Left ventricle myocardium superior (tissue), 1 donor: ENCODE results near the gene PRR20A. TPM values are rescaled to one million over a fixed set of nuclear protein-coding genes. Genes with fewer than 3 reads are reported as not detected.
A peak's percentile ranks its signal among the peaks of the same experiment; 100 is the strongest.
"Not testable (repeated sequence)": the region's sequence is repeated elsewhere in the genome, so short reads cannot be mapped to it uniquely, and the experiment has no call there.

Source experiments
- ATAC-seq: fragments of 200-7000 bp; cut with Tn5 transposase; one replicate; pipeline ENCODE4 v1.9.1; 2020; ENCODE audit warnings: mild to moderate bottlenecking, moderate library complexity
- DNase-seq: peaks from one replicate; pipeline ENCODE4 v3.0.0-alpha.2; 2020
- intact Hi-C: fragments of 100-400 bp; cut with micrococcal nuclease; formaldehyde crosslinking; loops from one replicate; pipeline ENCODE4 v1.11.0; 2022
- long read RNA-seq: library from polyadenylated mRNA; unstranded; transcript quantifications from one replicate; pipeline ENCODE4 v2.0.0, GENCODE V29; 2021
- total RNA-seq: library from RNA; stranded (reverse); fragmentation: NEBNext Ultra II Directional; extraction: Animal tissue kit (Norgen Biotek cat#: 25700); gene quantifications from one replicate; pipeline ENCODE4 v1.2.1, GENCODE V29; 2021
- donor health status: DM: no; HTN: yes; CAD: no; lungs with severe emphysema.

The PRR20A gene
- total RNA-seq = not detected
- long read RNA-seq = 0 reads

DNA sequence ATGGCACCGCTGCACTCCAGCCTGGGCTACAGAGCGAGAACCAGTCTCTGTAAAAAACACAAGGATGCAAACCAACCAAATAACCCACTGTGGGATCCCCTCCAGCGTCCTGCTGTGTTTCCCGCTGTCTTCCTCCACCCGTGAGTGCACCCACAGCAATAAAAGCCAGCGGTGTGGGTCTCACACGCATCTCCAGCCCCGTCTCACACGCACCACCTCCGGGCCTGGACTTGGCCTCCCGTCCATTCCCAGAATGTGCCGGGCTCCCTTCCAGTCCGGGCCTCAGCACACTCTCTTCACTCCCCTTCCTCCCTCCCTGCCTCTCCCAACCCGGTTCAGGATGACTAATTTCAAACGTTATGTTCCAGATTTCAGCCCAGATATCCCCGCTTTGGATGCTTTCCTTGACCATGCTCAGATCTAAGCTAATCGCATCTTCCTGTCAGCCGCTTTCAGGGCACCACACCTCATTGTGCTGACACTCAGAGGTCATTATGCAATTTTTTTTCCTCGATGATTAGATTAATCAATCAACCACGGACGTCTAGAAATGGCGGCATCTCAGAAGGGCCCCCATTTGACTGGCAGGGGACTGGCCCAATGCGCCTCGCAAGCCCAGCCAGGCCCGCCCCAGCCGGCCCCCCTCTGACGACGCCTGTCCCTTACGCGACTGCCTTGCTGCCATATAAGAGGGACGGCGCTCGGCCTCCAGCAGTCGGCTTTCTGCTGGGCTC lies at the start of gene PRR20A:
Gene PRR20A, plus strand, starts transcription at position 684 of the 734 bp plus-strand sequence. CDS start 387 bp downstream, outside the sequence.
- ATAC-seq, intact Hi-C loops, DNase-seq: not testable (repeated sequence)

DNA sequence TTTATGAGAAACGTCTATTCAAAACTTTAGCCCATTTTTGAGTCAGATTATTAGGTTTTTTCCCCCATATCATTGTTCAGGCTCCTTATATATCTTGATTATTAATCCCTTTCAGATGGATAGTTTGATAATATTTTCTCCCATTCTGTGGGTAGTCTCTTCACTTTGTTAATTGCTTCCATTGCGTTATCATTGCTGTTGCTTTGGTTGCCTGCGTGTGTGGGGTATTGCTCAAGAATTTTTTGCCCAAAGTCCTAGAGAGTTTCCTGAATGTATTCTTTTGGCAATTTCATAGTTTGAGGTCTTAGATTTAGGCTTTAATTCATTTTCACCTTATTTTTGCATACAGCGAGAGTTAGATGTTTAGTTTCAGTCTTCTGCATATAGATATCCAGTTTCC lies 25.8 kb upstream of the PRR20A start:
- intact Hi-C loops = no loop called here
- ATAC-seq = no peak

GRCh38 chr13:57123681-57124080 lies 17.0 kb upstream of the PRR20A start:
- ATAC-seq = peak; percentile 100
- DNase-seq = peak; percentile 56
- intact Hi-C loops = no loop called here

More for the DNA sequence above, 25.8 kb upstream of the PRR20A start:
- no peak for DNase-seq

GRCh38 chr13:57128909-57129308 lies 11.8 kb upstream of the PRR20A start:
- intact Hi-C loops = no loop called here
- ATAC-seq (no peak), DNase-seq (no peak)

- intact Hi-C loops = no loop called here
- ATAC-seq = no peak
- no peak for DNase-seq
Measured at GRCh38 chr13:57136093-57136492, 4.6 kb upstream of the PRR20A start.

DNA sequence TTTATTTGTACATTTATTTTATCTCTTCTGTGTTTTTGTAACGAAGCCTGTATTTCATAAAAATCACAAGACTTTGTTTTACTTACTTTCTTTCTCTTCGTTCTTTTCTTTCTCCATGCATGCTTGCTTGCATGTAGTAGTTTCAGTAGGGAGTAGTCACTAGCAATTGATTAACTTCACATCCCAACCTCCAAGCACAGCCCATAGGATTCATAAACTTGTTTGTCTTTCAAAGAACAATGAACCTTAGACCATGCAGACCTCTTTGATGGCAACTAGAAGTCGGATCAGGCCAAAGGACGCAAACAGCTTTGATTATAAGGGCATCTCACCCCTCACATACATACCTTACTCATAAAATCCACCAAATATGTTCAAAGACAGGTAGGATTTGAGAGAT lies 3.1 kb upstream of the PRR20A start:
- no peak for ATAC-seq
- intact Hi-C loops = no loop called here

GRCh38 chr13:57138988-57139387 lies 1.7 kb upstream of the PRR20A start:
- ATAC-seq (no peak), DNase-seq (no peak)
- intact Hi-C loops = no loop called here

More for the DNA sequence above, 3.1 kb upstream of the PRR20A start:
- no peak for DNase-seq

DNA sequence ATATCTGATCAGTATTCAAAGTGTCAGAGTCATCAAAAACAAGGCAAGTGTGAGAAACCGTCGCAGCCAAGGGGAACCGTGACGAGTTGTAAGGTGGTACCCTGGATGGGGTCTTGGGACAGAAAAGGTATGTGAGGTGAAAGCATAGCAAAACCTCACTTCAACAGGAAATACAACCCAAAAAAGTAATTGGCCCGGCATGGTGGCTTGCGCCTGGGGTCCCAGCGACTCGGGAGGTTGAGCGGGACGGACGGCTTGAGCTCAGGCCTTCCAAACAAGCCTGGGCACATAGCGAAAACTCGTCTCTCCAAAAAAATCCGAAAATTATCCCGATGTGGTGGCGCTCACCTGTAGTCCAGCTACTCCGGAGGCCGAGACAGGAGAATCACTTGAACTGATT lies 937 bp upstream of the PRR20A start:
- DNase-seq, ATAC-seq, intact Hi-C loops: not testable (repeated sequence)

DNA sequence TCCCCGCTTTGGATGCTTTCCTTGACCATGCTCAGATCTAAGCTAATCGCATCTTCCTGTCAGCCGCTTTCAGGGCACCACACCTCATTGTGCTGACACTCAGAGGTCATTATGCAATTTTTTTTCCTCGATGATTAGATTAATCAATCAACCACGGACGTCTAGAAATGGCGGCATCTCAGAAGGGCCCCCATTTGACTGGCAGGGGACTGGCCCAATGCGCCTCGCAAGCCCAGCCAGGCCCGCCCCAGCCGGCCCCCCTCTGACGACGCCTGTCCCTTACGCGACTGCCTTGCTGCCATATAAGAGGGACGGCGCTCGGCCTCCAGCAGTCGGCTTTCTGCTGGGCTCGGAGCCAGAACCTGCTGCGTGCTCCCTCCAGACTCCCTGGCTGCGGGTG lies 6.5 kb downstream of the PRR20A start, which contains the start of gene PRR20B:
Gene PRR20B, plus strand, starts transcription at position 301 of the 400 bp plus-strand sequence. CDS start 387 bp downstream, outside the sequence.
- intact Hi-C loops, DNase-seq, ATAC-seq: not testable (repeated sequence)

DNA sequence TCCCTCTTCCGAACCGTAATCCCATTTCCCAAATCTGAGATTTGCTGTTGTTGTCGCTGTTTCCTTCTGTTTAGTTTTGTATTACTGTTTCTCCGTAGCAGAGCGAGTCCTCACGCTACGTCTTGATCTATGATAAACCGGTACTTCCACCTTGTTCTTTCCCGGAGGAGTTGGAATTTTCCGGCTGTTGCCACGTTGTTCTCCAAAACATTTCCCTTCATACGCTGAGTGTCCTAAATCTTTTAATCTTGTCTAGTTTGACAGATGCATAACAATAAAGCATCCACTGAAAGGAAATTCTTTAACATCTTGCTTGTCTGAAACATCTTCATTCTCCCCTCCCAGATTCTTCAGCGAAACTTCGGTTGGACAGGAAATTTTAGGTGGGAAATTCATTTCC lies 7.4 kb downstream of the PRR20A start:
- DNase-seq, ATAC-seq, intact Hi-C loops: not testable (repeated sequence)

- DNase-seq, intact Hi-C loops, ATAC-seq: not testable (repeated sequence)
Measured at GRCh38 chr13:57153761-57154160, 13.0 kb downstream of the PRR20A start, which contains the start of gene PRR20C. TSS of gene PRR20C (plus strand) at chr13:57154061. CDS start at chr13:57154448, 387 bp downstream.

- intact Hi-C loops, DNase-seq, ATAC-seq: not testable (repeated sequence)
Measured at GRCh38 chr13:57160332-57160731, 19.6 kb downstream of the PRR20A start, which contains the start of gene PRR20D. TSS of gene PRR20D (plus strand) at chr13:57160632. CDS start at chr13:57161019, 387 bp downstream.

- DNase-seq, ATAC-seq, intact Hi-C loops: not testable (repeated sequence)
Measured at GRCh38 chr13:57166897-57167296, 26.2 kb downstream of the PRR20A start, which contains the start of gene PRR20E. TSS of gene PRR20E (plus strand) at chr13:57167197. CDS start at chr13:57167584, 387 bp downstream.

- DNase-seq = no peak
- intact Hi-C loops = no loop called here
- no peak for ATAC-seq
Measured at GRCh38 chr13:57191667-57192066, 50.9 kb downstream of the PRR20A start.

Other genes starting within 250 kb of the PRR20A start
- gene PRR20B, start 6.6 kb downstream of the PRR20A start, total RNA-seq = not detected
- not detected for gene PRR20C, start 13.1 kb downstream of the PRR20A start, total RNA-seq
- gene PRR20D, start 19.7 kb downstream of the PRR20A start, total RNA-seq = not detected
- not detected for gene PRR20E, start 26.3 kb downstream of the PRR20A start, total RNA-seq